ENCODE results near the gene INO80C. TPM values are rescaled to one million over a fixed set of nuclear protein-coding genes. Genes with fewer than 3 reads are reported as not detected.

Gene INO80C
- total RNA-seq, 1 experiment from 2014 or later, result 7.3 TPM

Other genes with a start within 250 kb of the INO80C start
- gene ZSCAN30, start 207.7 kb downstream of the INO80C start, total RNA-seq (2014; rRNA removed; shearing (Covaris generic)), result 8.1 and 8.4 TPM in 2 replicates
- gene ZNF24, start 153.5 kb downstream of the INO80C start, total RNA-seq (2014; rRNA removed; shearing (Covaris generic)), result 34.8 and 38.9 TPM in 2 replicates
- 0.06 and 0.10 TPM in 2 replicates for gene ZNF396, start 120.6 kb downstream of the INO80C start, total RNA-seq (2014; rRNA removed; shearing (Covaris generic))
- 36.9 and 40.1 TPM in 2 replicates for gene GALNT1, start 83.8 kb upstream of the INO80C start, total RNA-seq (2014; rRNA removed; shearing (Covaris generic))